Right atrium auricular region (tissue), 2 donors: Measurements from ENCODE around the gene ARHGEF16. TPM values are rescaled to one million over a fixed set of nuclear protein-coding genes. Genes with fewer than 3 reads are reported as not detected.

ENCODE experiments used
- DNase-seq: peaks from one replicate; pipeline ENCODE4 v3.0.0-alpha.2; 2019; ENCODE audit warnings: low spot score
- H3K27ac ChIP-seq, 2 donors: fragments of 200-600 bp; sonication (generic); 1 replicate in 1 of 2; 2 replicates in 1 of 2; pipeline ENCODE4 v1.5.1; 2016 to 2019
- H3K27me3 ChIP-seq, 2 donors: fragments of 200-600 bp; sonication (generic); one replicate each; pipeline versions ENCODE4 v1.5.1 to v1.6.0; 2017 to 2019
- H3K36me3 ChIP-seq: fragments of 200-600 bp; sonication (generic); one replicate; pipeline ENCODE4 v1.5.1; 2016
- H3K4me1 ChIP-seq, 2 donors: fragments of 200-600 bp; sonication (generic); one replicate each; pipeline versions ENCODE4 v1.5.1 to v1.6.0; 2017 to 2019
- H3K4me3 ChIP-seq, 2 donors: fragments of 200-600 bp; sonication (generic); 1 replicate in 1 of 2; 2 replicates in 1 of 2; pipeline ENCODE4 v1.5.1; 2017 to 2019; ENCODE audit warnings: mild to moderate bottlenecking in 1 of 2, moderate library complexity in 1 of 2
- H3K9me3 ChIP-seq, 2 donors: fragments of 200-600 bp; sonication (generic); one replicate each; pipeline ENCODE4 v1.5.1; 2019
- CTCF ChIP-seq, 2 donors: fragments of 200-600 bp; sonication (generic); IDR thresholded peaks; one replicate each; pipeline ENCODE4 v1.5.1; 2019; ENCODE audit warnings: antibody characterized with exemption in 2 of 2
- total RNA-seq, 2 donors: library from RNA; depleted of rRNA; stranded (reverse); fragments of >200 nt; gene quantifications; one replicate each; pipeline ENCODE4 v1.1.0, GENCODE V29; 2016

ARHGEF16 gene
- total RNA-seq, 2 donors from 2014 or later = 0.22 to 1.5 TPM

DNA sequence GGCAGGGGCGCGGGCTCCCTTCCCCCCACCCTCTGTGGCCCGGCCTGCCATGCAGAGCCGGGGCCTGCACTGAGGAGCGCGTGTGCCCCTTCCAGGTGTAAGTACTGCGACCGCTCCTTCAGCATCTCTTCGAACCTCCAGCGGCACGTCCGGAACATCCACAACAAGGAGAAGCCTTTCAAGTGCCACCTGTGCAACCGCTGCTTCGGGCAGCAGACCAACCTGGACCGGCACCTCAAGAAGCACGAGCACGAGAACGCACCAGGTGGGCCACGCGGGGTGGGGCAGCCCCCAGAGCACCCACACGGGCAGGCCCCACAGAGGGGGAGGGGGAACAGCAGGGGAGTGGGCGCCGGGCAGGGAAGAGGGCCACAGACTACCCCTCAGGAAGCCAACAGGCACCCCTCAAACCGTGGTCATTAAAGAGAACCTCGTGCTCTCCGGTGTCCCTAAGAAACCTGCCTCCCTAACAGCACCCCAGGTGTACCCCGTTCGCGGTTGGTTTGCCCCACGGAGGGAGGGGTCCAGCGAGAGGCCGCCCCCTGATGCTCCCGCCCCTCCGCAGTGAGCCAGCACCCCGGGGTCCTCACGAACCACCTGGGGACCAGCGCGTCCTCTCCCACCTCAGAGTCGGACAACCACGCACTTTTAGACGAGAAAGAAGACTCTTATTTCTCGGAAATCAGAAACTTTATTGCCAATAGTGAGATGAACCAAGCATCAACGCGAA lies 28.8 kb upstream of the ARHGEF16 start:
- H3K36me3 ChIP-seq = no peaks in the 10 kb centered on the region
- no peak for TF ChIP-seq CTCF (IDR thresholded peaks at IDR 0.05)
- H3K9me3 ChIP-seq = no peaks in the 10 kb centered on the region
- DNase-seq = no peak
- H3K27me3 ChIP-seq = no peaks in the 10 kb centered on the region
- no peak overlapping the region for H3K27ac ChIP-seq
- H3K4me1 ChIP-seq = peaks cover 0 to 25% of the 10 kb centered on the region in 2 donors
- no peak overlapping the region for H3K4me3 ChIP-seq

- no peaks in the 10 kb centered on the region for H3K36me3 ChIP-seq
- no peak for DNase-seq
Measured at GRCh38 chr1:3426956-3427535, 27.4 kb upstream of the ARHGEF16 start.

DNA sequence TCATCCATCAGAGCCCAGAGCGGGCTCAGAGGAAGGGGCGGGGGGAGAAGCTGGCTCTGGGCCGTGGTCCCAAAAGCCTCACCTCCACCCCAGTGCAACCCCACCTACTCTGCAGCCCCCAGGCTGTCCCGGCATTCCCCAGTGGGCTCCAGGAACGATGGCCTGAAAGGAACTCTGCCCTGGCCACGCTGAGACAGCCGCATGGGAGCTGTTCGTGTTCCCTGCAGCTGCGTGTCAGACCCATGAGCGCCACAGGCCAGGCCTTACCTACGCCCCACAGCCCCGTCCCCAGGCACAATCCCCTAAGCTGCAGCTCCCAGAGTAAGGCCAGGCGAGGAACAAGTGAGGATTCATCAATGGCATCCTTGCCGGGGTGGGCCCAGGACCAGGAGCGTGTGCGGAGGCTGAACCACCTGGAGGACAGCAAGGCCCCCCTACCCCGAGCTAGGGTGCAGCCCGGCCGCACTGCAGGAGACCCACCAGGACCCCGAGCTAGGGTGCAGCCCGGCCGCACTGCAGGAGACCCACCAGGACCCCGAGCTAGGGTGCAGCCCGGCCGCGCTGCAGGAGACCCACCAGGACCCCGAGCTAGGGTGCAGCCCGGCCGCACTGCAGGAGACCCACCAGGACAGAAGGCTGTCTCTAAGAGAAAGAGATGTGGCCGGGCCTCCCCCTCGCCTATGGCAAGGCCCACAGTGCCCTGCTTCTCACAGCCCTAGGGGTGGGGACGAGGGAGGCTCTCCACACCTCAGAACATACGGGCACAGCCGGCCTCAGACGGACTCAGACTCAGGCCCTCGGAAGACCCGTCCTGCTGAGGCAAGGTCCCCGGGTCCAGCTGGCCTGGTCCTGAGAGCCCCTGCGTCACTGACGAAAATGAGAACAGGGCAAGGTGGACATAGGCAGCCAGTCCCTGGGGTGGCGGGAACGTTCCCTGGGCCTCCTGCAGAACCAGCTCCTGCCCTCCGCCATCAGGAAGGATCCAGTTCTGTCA lies 26.5 kb upstream of the ARHGEF16 start:
- Histone ChIP-seq H3K27ac (no peak overlapping the region), H3K27me3 (no peaks in the 10 kb centered on the region), H3K36me3 (no peaks in the 10 kb centered on the region), H3K4me3 (no peak overlapping the region), H3K9me3 (no peaks in the 10 kb centered on the region), H3K4me1 (peaks cover 0 to 8% of the 10 kb centered on the region in 2 donors)
- no peak for TF ChIP-seq CTCF (IDR thresholded peaks at IDR 0.05)
- no peak for DNase-seq

More at GRCh38 chr1:3426956-3427535, 27.4 kb upstream of the ARHGEF16 start:
- Histone ChIP-seq H3K4me3 (no peak overlapping the region), H3K27me3 (no peaks in the 10 kb centered on the region), H3K27ac (no peak overlapping the region), H3K4me1 (peaks cover 0 to 18% of the 10 kb centered on the region in 2 donors), H3K9me3 (no peaks in the 10 kb centered on the region)
- no peak for TF ChIP-seq CTCF (IDR thresholded peaks at IDR 0.05)

GRCh38 chr1:3428899-3429298 lies 25.6 kb upstream of the ARHGEF16 start:
- no peak overlapping the region for H3K4me3 ChIP-seq
- TF ChIP-seq CTCF (IDR thresholded peaks at IDR 0.05) = no peak
- H3K36me3 ChIP-seq = no peaks in the 10 kb centered on the region

DNA sequence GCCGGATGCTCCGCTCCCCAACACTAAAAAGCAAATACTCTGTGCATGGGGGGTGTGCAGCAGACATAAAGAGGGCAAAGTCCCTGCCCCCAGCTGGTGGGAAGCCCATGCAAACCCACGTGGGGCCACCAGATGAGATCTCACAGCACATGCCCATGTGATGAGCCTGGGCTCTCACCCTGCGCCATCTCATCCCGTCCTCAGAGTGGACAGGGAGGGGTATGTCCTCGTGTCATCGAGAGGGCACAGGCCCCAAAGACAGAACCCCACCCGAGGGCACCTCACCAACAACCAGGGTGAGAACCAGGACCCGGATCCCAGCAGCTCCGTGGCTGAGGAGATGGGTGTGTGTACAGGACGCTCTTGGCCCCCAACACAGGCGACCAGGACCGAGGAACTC lies 25.1 kb upstream of the ARHGEF16 start:
- no peaks in the 10 kb centered on the region for H3K36me3 ChIP-seq

More at GRCh38 chr1:3428899-3429298, 25.6 kb upstream of the ARHGEF16 start:
- Histone ChIP-seq H3K9me3 (no peaks in the 10 kb centered on the region), H3K4me1 (peaks cover 0 to 5% of the 10 kb centered on the region in 2 donors), H3K27me3 (no peaks in the 10 kb centered on the region), H3K27ac (no peak overlapping the region)
- no peak for DNase-seq

More for the DNA sequence above, 25.1 kb upstream of the ARHGEF16 start:
- Histone ChIP-seq H3K27me3 (no peaks in the 10 kb centered on the region), H3K9me3 (no peaks in the 10 kb centered on the region), H3K4me1 (peaks cover 0 to 5% of the 10 kb centered on the region in 2 donors), H3K27ac (no peak overlapping the region), H3K4me3 (no peak overlapping the region)
- no peak for DNase-seq
- TF ChIP-seq CTCF (IDR thresholded peaks at IDR 0.05) = no peak
